ENCODE measurements around the gene CANT1.

Gene CANT1

DNA sequence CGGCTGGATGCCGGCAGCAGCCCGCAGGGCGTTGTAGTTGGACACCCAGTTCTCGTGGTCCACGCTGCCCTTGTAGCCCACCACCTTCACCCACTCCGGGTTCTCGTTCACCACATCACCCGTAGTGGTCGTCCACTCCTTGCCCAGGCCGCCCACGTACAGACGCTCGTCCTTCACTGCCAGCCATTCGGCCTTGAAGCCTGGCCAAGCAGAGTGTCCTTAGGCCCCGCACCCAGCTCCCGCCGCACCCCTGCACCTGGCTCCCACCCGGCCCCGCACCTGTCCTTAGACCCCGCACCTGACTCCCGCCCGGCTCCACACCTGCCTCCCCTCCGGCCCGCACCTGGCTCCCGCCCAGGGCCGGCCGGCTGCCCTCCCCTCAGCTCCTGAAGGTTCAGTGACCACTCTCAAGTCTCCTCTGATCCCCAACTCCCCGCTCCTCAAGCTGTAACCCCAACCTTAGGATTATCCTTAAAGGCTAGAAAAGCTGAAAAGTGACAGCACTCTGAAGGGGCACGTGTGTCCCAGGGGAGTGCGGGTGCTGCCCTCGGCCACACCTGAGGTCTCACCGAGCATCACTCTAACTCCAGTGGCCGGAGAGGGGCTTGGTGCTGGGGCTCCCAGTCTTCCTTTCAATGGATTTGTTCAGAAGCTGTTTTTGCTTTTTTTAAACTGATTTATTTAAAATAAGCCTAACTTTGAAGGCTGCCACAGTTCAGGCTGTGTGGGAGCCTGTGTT lies 14.4 kb downstream of the CANT1 start:
- no peak for DNase-seq (ENCODE audit: low spot score)

DNA sequence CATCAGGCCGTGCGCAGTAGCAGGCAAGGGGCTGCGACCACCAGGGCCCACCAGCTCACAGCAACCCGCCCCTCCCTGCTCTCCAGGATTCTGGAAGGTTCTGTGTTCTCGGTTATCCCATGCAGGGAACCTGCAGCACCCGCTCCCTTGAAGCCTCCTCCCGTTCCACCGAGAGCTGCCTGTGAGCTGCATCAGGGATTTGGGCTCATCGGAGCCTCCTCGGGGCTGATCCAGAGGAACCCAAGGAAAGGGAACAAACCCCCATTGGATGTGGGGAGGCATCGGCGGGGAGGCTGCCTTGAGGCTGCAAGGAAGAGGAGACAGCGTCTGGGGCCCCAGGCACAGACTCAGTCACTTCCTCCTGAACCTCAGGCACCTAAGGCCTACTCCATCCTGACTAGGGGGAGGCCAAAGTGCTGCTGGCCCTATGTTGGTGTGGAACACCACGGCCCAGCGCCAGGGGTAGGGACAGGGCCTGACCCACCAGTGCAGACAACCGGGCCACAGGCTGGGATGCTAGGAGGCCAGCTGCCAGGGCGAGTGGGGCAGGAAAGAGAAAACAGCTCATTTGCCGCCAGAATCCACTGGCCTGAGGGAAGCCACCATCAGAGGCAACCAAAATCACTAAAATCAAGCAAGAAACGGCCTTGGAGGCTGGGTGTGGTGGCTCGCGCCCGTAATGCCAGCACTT lies 15.4 kb downstream of the CANT1 start:
- no peak for DNase-seq (ENCODE audit: low spot score)

DNA sequence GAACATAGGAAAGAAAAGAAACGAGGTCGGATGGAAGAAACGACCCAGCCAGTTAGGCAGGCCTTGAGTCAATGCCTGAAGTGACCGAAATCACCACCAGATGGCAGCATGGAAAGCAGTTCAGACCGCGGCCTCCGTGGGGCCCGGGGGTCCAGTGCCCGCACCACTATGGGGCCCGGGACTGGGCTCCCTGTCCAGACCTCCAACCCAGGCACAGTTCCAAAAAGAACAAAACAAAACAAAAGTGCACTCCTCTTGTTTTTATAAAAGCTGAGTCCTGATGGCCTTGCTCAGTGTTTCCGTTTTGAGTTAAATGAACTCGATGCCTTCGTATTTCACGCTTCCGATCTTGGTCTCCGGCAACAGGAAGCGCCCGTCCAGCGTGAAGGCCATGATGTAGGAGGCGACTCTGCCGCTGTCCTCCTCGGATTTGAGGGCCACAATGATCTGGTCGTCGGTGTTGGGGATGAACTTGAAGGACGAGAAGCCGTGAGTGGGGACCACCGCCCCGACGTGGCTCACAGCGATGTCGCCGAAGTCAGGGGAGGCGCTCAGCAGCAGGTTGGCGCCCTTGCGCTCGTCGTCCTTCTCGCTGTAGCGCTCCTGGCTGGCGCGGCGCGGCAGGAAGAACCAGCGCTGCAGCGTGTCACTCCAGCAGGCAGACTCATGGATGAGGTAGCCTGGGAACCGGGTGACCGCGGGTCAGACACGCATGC lies 16.2 kb downstream of the CANT1 start:
- peak; percentile 68 for DNase-seq (ENCODE audit: low spot score)

DNA sequence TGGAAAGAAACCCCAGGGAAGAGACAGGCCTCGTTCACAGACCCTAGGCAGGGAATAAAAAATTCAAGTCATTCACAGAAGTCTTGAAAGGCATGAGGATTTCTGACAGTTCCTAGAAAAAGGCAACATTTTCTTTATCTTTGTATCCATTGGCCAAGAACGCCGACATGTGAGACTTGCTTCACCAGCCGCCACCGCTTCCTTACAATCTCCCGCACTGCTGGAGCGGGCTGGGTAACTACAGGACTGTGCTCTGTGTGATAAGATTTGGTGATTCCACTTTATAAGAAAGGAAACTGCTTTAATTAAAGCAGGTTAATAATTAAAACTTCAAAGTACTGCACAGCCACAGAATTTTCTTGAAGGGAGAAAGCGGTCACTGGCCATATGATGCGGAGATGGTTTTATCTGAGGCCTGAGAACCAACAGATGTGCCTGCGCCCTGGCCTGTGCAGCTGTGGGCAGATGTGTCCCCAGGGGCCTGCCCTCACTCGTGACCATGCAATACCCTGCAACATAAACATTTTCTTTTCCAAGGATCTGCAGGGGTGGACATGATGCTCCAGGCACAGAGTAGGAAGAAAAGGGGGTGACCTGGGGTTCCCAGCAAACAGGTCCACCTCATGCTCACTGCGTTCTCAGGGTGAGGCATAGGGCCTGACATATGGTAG lies 16.9 kb downstream of the CANT1 start:
- DNase-seq (ENCODE audit: low spot score), result no peak

DNA sequence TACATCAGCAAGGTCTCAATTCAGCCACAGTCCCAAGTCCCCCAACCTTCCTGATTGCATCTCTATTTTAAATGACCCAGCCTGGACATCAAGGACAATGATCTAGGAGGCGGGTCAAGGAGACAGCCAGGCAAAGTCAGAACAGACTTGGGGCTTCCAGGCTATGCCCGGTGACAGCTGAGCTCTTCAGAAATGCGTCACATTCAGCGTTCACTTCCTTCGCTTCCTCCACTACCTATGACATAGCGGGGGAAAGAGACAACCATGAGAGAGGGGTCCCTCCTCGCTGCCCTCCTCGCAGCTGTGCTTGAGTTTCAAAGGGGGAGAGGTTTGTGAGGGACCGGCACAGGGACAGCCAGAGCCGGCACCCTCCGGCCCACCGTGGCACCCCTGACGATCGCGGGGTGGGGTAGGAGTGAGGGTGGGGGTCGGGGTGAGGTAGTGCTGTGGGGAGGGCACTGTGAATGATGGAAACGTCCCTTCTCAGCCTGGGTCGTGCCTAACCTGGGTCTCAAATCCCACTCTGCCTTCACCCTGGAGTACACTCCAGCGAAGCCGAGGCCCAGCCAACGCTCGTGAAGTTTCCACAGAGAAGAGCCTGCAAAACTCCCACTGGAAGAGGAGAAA lies 17.5 kb downstream of the CANT1 start:
- DNase-seq (ENCODE audit: low spot score), result no peak

DNA sequence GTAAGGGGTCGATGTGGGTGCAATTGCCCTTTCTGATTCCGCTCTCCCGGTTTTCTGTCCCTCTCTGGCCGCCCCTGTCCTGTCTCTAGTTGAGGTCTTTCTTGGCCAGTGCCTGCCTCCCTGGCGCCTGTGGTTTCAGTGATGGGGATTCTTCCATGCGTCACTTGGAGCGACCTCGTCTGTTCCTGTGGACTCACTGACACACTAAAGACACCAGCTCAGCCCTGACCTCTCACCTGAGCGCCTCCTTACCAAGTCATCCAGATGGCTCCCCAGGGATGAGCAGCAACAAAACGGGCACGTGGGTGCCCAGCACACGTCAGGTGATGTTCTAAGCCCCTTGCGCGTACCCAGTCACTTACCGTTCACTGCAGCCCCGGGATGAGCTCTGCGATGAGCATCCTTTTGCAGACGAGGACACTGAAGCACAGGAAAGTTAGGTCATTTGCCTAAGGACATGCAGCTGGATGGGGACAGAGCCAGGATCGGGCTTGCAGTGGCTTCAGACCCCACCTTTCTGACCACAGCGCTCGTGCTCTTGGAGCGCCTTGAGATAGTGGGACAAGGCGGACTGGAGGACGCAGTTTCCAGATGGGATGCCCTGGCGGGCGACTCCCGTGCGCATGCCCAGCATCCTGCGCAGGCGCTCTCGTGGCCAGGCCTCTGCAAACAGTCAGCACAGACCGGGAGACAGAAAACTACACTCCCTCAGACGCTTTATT lies 18.4 kb downstream of the CANT1 start:
- no peak for DNase-seq (ENCODE audit: low spot score)

DNA sequence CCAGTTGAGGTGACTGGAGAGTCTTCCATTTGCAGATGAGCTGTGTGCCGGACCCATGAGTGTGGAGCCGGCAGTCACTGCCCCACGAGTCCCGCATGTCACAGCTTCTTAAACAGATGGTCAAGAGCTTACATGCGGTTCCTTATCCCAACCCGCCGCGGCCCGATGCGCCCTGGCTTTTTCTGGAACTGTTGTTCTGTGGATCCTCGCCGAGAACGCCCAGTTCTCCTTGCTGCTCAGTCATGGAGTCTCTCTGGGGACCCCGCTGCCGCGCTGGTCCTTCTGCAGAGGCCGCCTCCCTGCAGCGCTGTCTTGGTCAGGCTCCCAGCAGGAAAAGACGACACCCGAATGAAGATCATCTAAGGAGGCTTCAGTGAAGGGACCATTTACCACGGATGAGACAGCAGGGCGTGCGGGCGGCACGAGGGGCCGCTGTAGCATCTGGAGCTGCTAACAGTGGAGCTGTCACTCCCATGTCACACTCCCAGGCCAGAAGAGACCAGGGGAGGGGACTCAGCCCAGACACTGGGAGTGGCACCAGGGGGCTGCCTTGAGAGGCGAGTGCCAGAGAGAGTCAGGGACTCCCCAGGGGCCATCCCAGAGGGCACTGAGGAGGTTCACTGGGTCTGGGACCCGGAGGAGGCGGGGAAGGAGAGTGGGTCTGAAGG lies 19.1 kb downstream of the CANT1 start:
- no peak for DNase-seq (ENCODE audit: low spot score)

DNA sequence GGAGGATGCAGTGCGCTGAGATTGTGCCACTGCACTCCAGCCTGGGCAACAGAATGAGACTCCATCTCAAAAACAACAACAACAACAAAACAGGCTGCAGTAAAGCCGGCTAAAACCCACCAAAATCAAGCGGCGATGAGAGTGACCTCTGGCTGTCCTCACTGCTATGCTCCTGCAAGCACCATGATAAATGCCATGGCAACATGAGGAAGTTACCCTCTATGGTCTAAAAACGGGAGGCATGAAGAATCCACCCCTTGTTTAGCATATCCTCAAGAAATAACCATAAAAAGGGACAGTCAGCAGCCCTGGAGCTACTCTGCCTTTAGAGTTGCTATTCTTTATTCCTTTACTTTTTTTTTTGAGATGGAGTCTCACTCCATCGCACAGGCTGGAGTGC lies 21.4 kb downstream of the CANT1 start:
- DNase-seq (ENCODE audit: low spot score), result no peak

DNA sequence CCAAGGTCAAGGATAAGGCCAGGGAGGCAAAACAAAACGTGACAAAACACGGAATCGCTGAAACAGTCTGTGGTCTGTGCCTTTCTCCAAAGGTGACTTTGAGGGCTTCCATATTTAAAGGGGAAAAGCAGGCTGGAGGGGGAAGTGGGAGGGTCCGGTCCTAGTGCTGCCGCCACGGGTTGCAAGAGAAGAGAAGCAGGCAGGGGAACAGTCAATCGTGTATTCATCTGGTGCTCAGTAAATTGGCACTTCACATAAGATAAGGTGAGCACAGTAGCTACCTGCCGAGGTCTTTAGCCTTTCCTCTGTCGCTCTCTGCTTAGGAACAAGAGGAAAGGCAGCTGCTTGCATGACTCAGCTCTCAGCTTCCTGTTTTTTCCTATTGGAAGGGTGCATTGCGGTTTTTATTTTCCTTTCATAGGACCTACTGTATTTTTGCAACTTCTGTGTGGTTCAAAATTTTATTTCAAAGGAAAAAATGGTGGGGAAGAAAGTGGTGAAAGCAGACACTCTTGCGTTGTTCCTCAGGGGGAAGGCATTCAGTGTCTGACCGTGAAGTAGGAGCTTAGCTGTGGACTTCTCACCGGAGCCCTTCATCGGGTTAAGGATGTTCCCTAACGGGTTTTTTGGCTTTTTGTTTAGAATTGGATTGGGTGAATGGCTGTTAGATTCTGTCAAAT lies 22.8 kb downstream of the CANT1 start:
- no peak for DNase-seq (ENCODE audit: low spot score)

DNA sequence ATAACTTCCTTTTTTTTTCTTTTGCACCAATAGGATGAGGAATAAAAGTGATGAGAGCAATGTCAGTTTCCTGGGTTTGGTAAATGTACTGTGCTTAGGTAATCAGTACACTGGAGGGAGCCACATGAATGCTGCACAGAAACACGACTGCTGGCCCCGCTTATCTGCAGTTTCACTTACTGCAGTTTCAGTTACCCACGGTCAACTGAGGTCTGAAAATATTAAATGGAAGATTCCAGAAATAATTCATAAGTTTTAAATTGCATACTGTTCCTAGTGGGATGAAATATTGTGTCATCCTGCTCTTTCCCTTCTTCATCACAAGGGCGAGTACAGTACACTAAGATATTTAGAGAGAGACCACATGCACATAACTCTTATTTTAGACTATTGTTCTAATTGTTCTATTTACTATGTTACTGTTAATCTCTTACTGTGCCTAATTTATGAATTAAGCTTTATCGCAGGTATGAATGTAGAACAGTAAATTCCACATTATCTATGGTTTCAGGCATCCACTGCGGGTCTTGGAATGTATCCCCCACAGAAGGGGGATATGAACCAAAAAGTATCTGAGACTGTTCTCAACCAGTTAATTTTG lies 23.4 kb downstream of the CANT1 start:
- DNase-seq (ENCODE audit: low spot score), result peak; percentile 11

DNA sequence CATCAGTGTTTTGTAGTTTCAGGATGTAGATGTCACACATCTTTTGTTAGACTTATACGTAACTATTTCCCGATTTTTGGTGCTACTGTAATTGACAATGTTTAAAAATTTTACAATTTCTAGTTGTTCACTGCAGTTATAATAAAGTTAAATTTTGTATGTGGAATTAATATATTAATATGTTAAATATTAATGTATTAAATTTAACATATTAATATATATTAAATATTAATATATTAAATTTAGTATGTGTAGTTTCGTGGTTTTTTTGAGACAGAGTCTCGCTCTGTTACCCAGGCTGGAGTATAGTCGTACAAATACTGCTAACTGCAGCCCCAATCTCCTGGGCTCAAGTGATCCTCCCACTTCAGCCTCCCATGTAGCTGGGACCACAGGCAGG lies 24.2 kb downstream of the CANT1 start:
- DNase-seq (ENCODE audit: low spot score), result no peak

DNA sequence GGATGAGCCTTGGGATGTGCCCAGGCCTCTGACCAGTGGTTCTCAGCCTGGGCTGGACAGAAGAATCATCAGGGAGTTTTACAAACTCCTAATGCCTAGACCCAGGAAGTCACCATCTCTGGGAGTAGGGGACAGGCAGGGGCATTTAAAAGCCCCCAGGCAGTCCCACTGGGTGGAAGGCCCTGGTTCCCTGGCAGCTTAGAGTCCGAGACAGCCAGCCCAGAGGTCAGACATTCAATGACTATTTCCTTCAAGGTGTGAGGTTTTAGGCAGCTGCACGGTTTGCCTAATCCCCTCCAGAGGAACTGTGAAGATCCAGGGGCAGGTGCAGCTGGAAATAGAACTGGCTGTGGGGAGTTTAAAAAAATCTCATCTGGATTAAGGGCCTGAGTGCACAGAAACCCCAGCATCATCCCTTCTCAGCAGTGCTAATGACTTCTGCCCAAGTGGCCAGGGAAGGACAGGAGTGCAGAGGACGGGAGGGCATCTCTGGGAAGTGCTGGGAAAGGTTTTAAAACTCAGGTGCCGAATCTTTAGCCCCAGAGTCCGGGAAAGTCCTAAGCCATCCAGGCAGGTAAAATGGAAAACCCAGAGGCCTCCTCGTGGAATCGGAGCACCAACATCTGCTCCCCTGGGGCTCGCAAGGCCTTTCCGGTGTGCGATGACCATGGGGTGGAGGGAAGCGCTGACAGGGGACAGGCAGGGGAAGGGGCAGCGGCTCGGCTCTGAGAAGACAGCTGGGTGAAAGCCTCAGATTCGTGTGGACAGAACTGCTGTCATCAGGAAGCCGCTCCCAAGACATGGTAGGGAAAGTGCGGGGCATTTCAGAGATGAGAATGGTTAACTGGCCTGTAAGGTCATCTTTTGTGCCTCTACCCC lies 28.3 kb downstream of the CANT1 start:
- DNase-seq (ENCODE audit: low spot score), result no peak

DNA sequence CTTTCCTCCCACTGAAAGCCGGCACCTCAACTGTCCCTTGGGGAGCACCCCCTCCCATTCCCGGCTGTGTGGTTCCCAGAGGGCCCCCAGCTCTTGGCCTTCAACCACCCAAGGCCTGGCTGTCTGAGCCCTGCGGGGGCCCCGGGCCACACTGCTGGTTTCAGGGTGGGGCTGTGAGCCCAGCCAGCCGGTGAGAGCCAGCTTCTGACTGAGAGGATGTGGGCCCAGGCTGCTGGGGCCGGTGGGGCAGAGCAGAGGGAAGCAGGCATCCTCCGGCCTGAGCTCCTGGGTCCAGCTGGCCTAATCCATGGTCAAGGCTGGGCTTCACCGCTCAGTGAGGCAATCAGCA lies 29.0 kb downstream of the CANT1 start:
- DNase-seq (ENCODE audit: low spot score), result no peak

DNA sequence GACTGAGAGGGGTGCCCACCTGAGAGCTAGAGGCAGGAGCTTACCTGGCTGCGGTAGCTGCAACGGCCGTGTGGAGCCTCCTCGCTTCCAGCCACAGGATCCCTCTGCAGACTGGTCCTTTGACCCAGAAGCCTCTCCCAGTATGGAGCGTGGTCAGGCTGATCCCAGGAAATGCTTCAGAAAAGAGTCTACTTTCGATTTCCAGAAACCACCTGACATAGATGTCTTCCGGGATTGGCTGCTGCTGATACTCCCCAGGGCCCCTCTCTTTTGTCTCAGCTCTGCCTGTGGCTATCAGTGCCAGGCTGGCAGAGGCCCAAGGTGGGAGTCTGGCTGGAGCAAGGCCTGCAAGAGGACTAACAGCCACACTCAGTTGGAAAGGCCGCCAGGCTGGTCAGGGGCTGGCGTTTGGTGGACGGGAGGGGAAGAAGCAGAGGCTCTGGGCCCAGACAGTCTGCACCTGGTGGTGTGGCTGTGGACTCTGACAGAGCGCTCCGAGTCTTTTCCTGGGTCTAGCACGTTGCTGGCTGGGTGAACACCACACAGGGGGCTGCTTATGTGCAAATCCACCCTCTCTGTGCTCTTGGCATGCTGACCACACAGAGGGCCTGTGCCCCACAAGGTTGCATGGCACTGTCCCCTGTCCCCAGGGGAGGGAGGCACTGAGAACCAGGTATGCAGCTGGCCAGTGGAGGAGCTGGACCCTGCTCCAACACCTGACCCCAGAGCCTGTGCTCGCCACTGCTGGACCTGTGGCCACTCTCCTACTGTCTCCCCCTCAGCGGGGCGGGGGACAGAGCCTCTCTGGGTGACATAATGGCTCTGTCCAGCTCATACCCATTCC lies 29.6 kb downstream of the CANT1 start, which contains the start of gene LGALS3BP:
Gene LGALS3BP (minus strand): TSS at position 144 of the 844 bp plus-strand sequence. CDS start 2,732 bp downstream, outside the sequence.
- no peak for DNase-seq (ENCODE audit: low spot score)

DNA sequence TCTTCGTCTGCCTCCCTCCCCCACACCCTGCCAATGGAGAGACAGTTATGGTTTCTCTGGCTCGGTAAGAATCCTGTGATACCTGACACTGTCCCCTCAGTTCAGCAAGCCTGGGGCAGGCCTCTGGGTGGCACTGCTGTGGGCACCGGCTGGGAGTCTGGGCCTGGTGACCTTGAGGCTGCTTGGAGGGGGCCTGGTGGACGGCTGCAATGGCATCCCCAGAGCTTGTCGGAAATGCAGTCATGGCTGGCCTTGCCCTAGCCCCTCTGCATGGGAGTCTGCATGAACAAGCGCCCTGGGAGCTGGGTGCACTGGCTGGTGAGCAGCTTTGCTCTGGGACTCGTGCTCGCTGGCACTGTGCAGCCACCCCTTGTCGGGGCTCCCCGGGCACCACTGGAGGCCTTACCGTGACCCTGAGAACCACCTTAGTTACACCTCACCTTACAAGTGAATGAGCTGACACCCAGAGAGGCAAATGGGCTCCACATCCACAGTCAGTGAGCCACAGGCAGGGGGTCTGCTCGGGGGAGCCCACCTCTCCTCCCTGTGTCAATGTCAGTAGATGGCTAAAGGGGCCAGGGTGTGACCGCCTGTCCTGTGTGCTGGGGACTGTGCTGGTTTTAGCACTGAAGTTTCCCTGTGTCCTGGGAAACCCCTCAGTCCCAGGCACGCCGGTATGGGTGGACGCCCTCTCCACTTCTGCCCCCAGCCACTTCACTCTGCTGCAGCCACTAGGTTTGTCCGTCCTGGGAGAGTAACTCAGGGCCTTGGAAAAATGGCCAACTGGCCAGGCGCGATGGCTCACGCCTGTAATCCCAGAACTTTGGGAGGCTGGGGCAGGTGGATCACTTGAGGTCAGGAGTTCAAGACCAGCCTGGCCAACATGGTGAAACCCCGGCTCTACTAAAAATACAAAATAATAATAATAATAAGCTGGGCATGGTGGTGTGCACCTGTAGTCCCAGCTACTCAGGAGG lies 31.3 kb downstream of the CANT1 start:
- no peak for DNase-seq (ENCODE audit: low spot score)

DNA sequence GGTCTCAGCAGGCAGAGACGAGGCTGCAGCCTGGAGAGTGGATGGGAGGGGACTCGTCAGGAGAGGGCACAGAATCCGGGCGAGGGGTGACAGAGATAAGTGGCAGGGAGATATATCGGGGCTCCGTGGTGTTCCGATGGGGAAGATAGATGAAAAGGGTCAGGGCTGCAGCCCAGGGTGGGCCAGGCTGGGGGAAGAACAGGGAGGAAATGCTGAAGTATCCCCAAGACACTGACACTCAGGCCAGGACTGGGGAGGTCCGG lies 32.0 kb downstream of the CANT1 start:
- DNase-seq (ENCODE audit: low spot score), result no peak
